H1 (cell line): ENCODE data around the gene RPRD1A. TPM values are rescaled to one million over a fixed set of nuclear protein-coding genes. Genes with fewer than 3 reads are reported as not detected.

Experiments
- CTCF ChIA-PET: fragments of 300-600 bp; sonication (Branson Sonifier 250); formaldehyde crosslinking; loops from one replicate; lab custom pipeline; 2021; ENCODE audit not compliant: partially characterized antibody; lab: Charles Lee
- POLR2A ChIA-PET: fragments of 300-600 bp; sonication (Branson Sonifier 250); formaldehyde crosslinking; loops from one replicate; lab custom pipeline; 2021; ENCODE audit warnings: inconsistent platforms; ENCODE audit not compliant: partially characterized antibody; lab: Charles Lee
- DNase-seq, 2 experiments: peaks; one replicate each; pipeline versions ENCODE4 v3.0.0 to v3.0.0-alpha.2; 2010 to 2022; ENCODE audit warnings: low spot score in 2 of 2, low read depth in 1 of 2, mixed read lengths in 1 of 2
- FAIRE-seq: peaks from 2 replicates; lab custom pipeline; 2011; peaks lifted over from hg19 to GRCh38; lab: Jason Lieb, UNC
- H2AFZ ChIP-seq: 2 replicates; pipeline ENCODE4 v1.8.1; 2012; ENCODE audit warnings: low read length, inconsistent platforms
- H2AK5ac ChIP-seq: 2 replicates; pipeline ENCODE4 v1.6.1; 2013; ENCODE audit warnings: low read depth, low read length
- H2BK120ac ChIP-seq: replicated peaks from 2 replicates; pipeline ENCODE3; 2013; ENCODE audit warnings: low read depth, low read length, inconsistent platforms
- H2BK12ac ChIP-seq: 2 replicates; pipeline ENCODE4 v1.6.1; 2013; ENCODE audit warnings: low read depth, low read length
- H2BK15ac ChIP-seq: 2 replicates; pipeline ENCODE4 v1.6.1; 2013; ENCODE audit warnings: low read length
- H2BK20ac ChIP-seq: 2 replicates; pipeline ENCODE4 v1.6.1; 2013; ENCODE audit warnings: low read length
- H2BK5ac ChIP-seq: 2 replicates; pipeline ENCODE4 v1.6.1; 2013; ENCODE audit warnings: low read depth, low read length
- H3K14ac ChIP-seq: 2 replicates; pipeline ENCODE4 v1.6.1; 2013; ENCODE audit warnings: inconsistent platforms; ENCODE audit not compliant: insufficient read length
- H3K18ac ChIP-seq: 2 replicates; pipeline ENCODE4 v1.6.1; 2013; ENCODE audit warnings: low read length; ENCODE audit errors: extremely low read depth
- H3K23ac ChIP-seq: 2 replicates; pipeline ENCODE4 v1.6.1; 2013; ENCODE audit warnings: inconsistent platforms; ENCODE audit not compliant: insufficient read length
- H3K23me2 ChIP-seq: 2 replicates; pipeline ENCODE4 v1.6.1; 2013; ENCODE audit warnings: low read depth, low read length
- H3K27ac ChIP-seq: 2 replicates; pipeline ENCODE4 v1.6.1; 2011; ENCODE audit warnings: low read depth, low read length, inconsistent platforms
- H3K27me3 ChIP-seq, 4 experiments: replicated peaks in 1 of 4; 1 replicate in 1 of 4; 2 replicates in 3 of 4; pipeline versions ENCODE4 v1.6.1 to v1.8.1; 2011 to 2013; ENCODE audit warnings: low read length in 3 of 4, mild to moderate bottlenecking in 3 of 4, inconsistent platforms in 2 of 4, mixed read lengths in 2 of 4, moderate library complexity in 1 of 4; ENCODE audit not compliant: control insufficient read depth in 3 of 4, insufficient read depth in 3 of 4; ENCODE audit errors: extremely low read depth in 1 of 4
- H3K36me3 ChIP-seq, 4 experiments: 2 replicates each; pipeline versions ENCODE4 v1.6.1 to v1.8.1; 2011 to 2013; ENCODE audit warnings: mild to moderate bottlenecking in 4 of 4, low read length in 3 of 4, moderate library complexity in 2 of 4, control low read depth in 1 of 4, inconsistent platforms in 1 of 4; ENCODE audit not compliant: insufficient read depth in 4 of 4, control insufficient read depth in 2 of 4
- H3K4ac ChIP-seq: replicated peaks from 2 replicates; pipeline ENCODE3; 2013; ENCODE audit warnings: low read length, low read depth, mixed read lengths, inconsistent platforms; ENCODE audit not compliant: insufficient read length
- H3K4me1 ChIP-seq, 4 experiments: replicated peaks in 1 of 4; 1 replicate in 1 of 4; 2 replicates in 3 of 4; pipeline versions ENCODE4 v1.6.1 to v1.8.1; 2011 to 2013; ENCODE audit warnings: low read length in 3 of 4, inconsistent platforms in 2 of 4, mixed read lengths in 1 of 4; ENCODE audit not compliant: insufficient read depth in 4 of 4, control insufficient read depth in 3 of 4
- H3K4me2 ChIP-seq, 2 experiments: 2 replicates each; pipeline versions ENCODE4 v1.6.1 to v1.8.1; 2011 to 2013; ENCODE audit warnings: low read depth in 2 of 2, low read length in 2 of 2, control low read depth in 1 of 2, inconsistent platforms in 1 of 2, mild to moderate bottlenecking in 1 of 2; ENCODE audit not compliant: insufficient read depth in 1 of 2
- H3K4me3 ChIP-seq, 4 experiments: fragments of 200-600, 300-600 bp in 1 of 4; sonication (generic), shearing (Covaris generic), sonication (Bioruptor Twin) in 1 of 4; 2 replicates each; pipeline versions ENCODE4 v1.5.1 to v1.8.1; 2011 to 2016; ENCODE audit warnings: low read length in 4 of 4, low read depth in 3 of 4, control low read depth in 2 of 4, inconsistent platforms in 2 of 4, mild to moderate bottlenecking in 2 of 4, mixed read lengths in 1 of 4, moderate library complexity in 1 of 4; ENCODE audit not compliant: insufficient read depth in 2 of 4; ENCODE audit errors: extremely low read depth in 1 of 4
- H3K56ac ChIP-seq: replicated peaks from 2 replicates; pipeline ENCODE3; 2013; ENCODE audit warnings: low read depth, mild to moderate bottlenecking, mixed read lengths, low read length, inconsistent platforms; ENCODE audit not compliant: insufficient read length
- H3K79me1 ChIP-seq: 2 replicates; pipeline ENCODE4 v1.6.1; 2013; ENCODE audit warnings: low read depth, low read length, control low read depth
- H3K79me2 ChIP-seq, 2 experiments: 2 replicates each; pipeline versions ENCODE4 v1.6.1 to v1.8.1; 2012 to 2013; ENCODE audit warnings: low read length in 2 of 2, mild to moderate bottlenecking in 2 of 2, inconsistent platforms in 1 of 2; ENCODE audit not compliant: insufficient read depth in 2 of 2, control insufficient read depth in 1 of 2
- H3K9ac ChIP-seq, 4 experiments: replicated peaks in 1 of 4; 1 replicate in 1 of 4; 2 replicates in 3 of 4; pipeline versions ENCODE4 v1.6.1 to v1.8.1; 2011 to 2013; ENCODE audit warnings: low read depth in 3 of 4, low read length in 3 of 4, control low read depth in 2 of 4, mild to moderate bottlenecking in 2 of 4, moderate library complexity in 2 of 4, inconsistent platforms in 1 of 4; ENCODE audit errors: extremely low read depth in 1 of 4
- H3K9me3 ChIP-seq, 2 experiments: 2 replicates each; pipeline versions ENCODE4 v1.6.1 to v1.8.1; 2012 to 2013; ENCODE audit warnings: mild to moderate bottlenecking in 2 of 2, moderate library complexity in 2 of 2, control low read depth in 1 of 2, inconsistent platforms in 1 of 2, low read depth in 1 of 2, low read length in 1 of 2, mixed read lengths in 1 of 2; ENCODE audit not compliant: insufficient read depth in 2 of 2
- H4K20me1 ChIP-seq, 2 experiments: replicated peaks in 1 of 2; 2 replicates each; pipeline versions ENCODE3 to v1.8.1; 2011 to 2013; ENCODE audit warnings: inconsistent platforms in 2 of 2, low read length in 2 of 2, mild to moderate bottlenecking in 1 of 2; ENCODE audit not compliant: insufficient read depth in 2 of 2, control insufficient read depth in 1 of 2
- H4K5ac ChIP-seq: 2 replicates; pipeline ENCODE4 v1.6.1; 2013; ENCODE audit warnings: low read length, low read depth, mixed read lengths, inconsistent platforms; ENCODE audit not compliant: insufficient read length
- H4K8ac ChIP-seq: 2 replicates; pipeline ENCODE4 v1.8.0; 2013; ENCODE audit warnings: mild to moderate bottlenecking, moderate library complexity, low read length, inconsistent platforms; ENCODE audit not compliant: insufficient read depth; ENCODE audit errors: extremely low read depth
- H4K91ac ChIP-seq: replicated peaks from 2 replicates; pipeline ENCODE3; 2013; ENCODE audit warnings: low read length, mixed read lengths, inconsistent platforms; ENCODE audit not compliant: insufficient read length
- HDAC6 ChIP-seq: IDR thresholded peaks from one replicate; pipeline ENCODE4 v1.7.1; 2012; ENCODE audit warnings: low read depth, mild to moderate bottlenecking, inconsistent platforms, low read length, moderate library complexity
- JUN ChIP-seq: IDR thresholded peaks from 2 replicates; pipeline ENCODE4 v1.6.1; 2011; ENCODE audit warnings: low read depth, mild to moderate bottlenecking, improper control_type of control experiment, low read length
- MAX ChIP-seq: IDR thresholded peaks from 2 replicates; pipeline ENCODE4 v1.6.1; 2012; ENCODE audit warnings: inconsistent platforms
- POLR2AphosphoS5 ChIP-seq: IDR thresholded peaks from 2 replicates; pipeline ENCODE4 v1.6.1; 2011; ENCODE audit warnings: low read depth, low read length
- YY1 ChIP-seq: IDR thresholded peaks from 2 replicates; pipeline ENCODE4 v1.6.1; 2011; ENCODE audit warnings: low read depth, mild to moderate bottlenecking, low read length
- WGBS, 2 experiments: shearing (Covaris generic) in 1 of 2; methylation state at CpG; one replicate each; pipeline versions ENCODE4 v1.1.6 to v1.1.7; 2013 to 2015; ENCODE audit warnings: low lambda C conversion rate in 2 of 2, mixed read lengths in 2 of 2, inconsistent platforms in 1 of 2, low coverage in 1 of 2, missing lambda C conversion rate in 1 of 2; ENCODE audit not compliant: insufficient replicate concordance in 2 of 2, insufficient coverage in 1 of 2, insufficient read length in 1 of 2; ENCODE audit errors: extremely low coverage in 1 of 2, missing lambda C conversion rate in 1 of 2; 5-methylcytosine and 5-hydroxymethylcytosine counted together
- polyA plus RNA-seq, 7 experiments: library from polyadenylated mRNA; depleted of rRNA in 3 of 7; stranded (reverse) in 5 of 7; unstranded in 2 of 7; fragments of >200 nt in 5 of 7; fragments of 200-250 nt in 2 of 7; gene quantifications; 1 replicate in 5 of 7; 2 replicates in 1 of 7; 4 replicates in 1 of 7; pipeline versions ENCODE4 v1.2.1 to v1.2.3, GENCODE V29; 2011 to 2013; ENCODE audit warnings: missing spikeins in 2 of 7, mixed read lengths in 2 of 7
- total RNA-seq: library from RNA; stranded (reverse); fragmentation: NEBNext Ultra II Directional; extraction: Animal tissue kit (Norgen Biotek cat#: 25700); gene quantifications from 2 replicates; pipeline ENCODE4 v1.2.1, GENCODE V29; 2021

The RPRD1A gene
- total and polyA plus RNA-seq, 2 of the 8 experiments (the other 6 are each of a cell fraction or from before 2014, with no cell fraction given), result 40.5 to 106 TPM

- H3K4me3 ChIP-seq, result no peak overlapping the region
- no peaks in the 10 kb centered on the region for H3K23me2 ChIP-seq
- POLR2A ChIA-PET, result no interaction called here
- no peak for TF ChIP-seq YY1
- TF ChIP-seq MAX, result no peak
- no peak for TF ChIP-seq POLR2AphosphoS5
- TF ChIP-seq HDAC6, result no peak
- TF ChIP-seq JUN, result no peak
- peaks cover 0 to 59% of the 10 kb centered on the region in 2 experiments; a peak in 2 of 4 replicates for H3K79me2 ChIP-seq
- no peak overlapping the region for H3K18ac ChIP-seq
- H4K91ac ChIP-seq, result no peak overlapping the region
- H3K14ac ChIP-seq, result no peak overlapping the region
- H3K4ac ChIP-seq, result no peak overlapping the region
- 88% methylated on average over 2 of the region's 2 CpGs; no CpG with 5 or more reads in 1 of the 2 experiments for WGBS, 2 experiments
- H3K9me3 ChIP-seq, result no peaks in the 10 kb centered on the region
- H3K79me1 ChIP-seq, result no peaks in the 10 kb centered on the region; the same call in 1 of the 2 replicates
- peaks cover 0 to 5% of the 10 kb centered on the region in 2 experiments for H4K20me1 ChIP-seq
- peaks cover 2 to 36% (median 17%) of the 10 kb centered on the region in 4 experiments; a peak in 6 of 8 replicates for H3K36me3 ChIP-seq
- no peak overlapping the region for H3K27ac ChIP-seq
- no peak overlapping the region for H2AK5ac ChIP-seq
- H3K27me3 ChIP-seq, result no peaks in the 10 kb centered on the region
- no peak overlapping the region for H4K5ac ChIP-seq
- H2BK12ac ChIP-seq, result no peak overlapping the region
- FAIRE-seq, result no peak
- no peak overlapping the region for H2BK20ac ChIP-seq
- H4K8ac ChIP-seq, result no peak overlapping the region
- CTCF ChIA-PET, result interaction anchor here (0.5 to 2.4 kb wide), 3 partner anchors 15 to 655 kb away, joined by 3 to 11 read pairs (median 5); no protein-coding TSS in a partner anchor
- no peak overlapping the region for H3K4me2 ChIP-seq
- H2BK5ac ChIP-seq, result no peak overlapping the region
- no peak overlapping the region for H3K56ac ChIP-seq
- no peak overlapping the region for H2BK15ac ChIP-seq
- no peak overlapping the region for H2AFZ ChIP-seq
- H3K23ac ChIP-seq, result no peak overlapping the region
- H3K4me1 ChIP-seq, result no peaks in the 10 kb centered on the region
- H3K9ac ChIP-seq, result no peak overlapping the region
- DNase-seq, result no peak
- no peak overlapping the region for H2BK120ac ChIP-seq
Measured at GRCh38 chr18:36031903-36032302, 35.5 kb downstream of the RPRD1A start.
